Calu3 (cell line): Measurements from ENCODE around the gene GNG8. TPM values are rescaled to one million over a fixed set of nuclear protein-coding genes. Genes with fewer than 3 reads are reported as not detected.
A peak's percentile ranks its signal among the peaks of the same experiment; 100 is the strongest.

Experiments used
- BruUV-seq: library from RNA; stranded (reverse); fragments of 400-500 nt; replicated peaks from 2 replicates; lab custom pipeline; 2021; lab: Mats Ljungman, UMichigan
- CTCF ChIA-PET: fragments of 300-600 bp; sonication (Branson Sonifier 250); formaldehyde crosslinking; loops from one replicate; lab custom pipeline; 2022; ENCODE audit warnings: antibody characterized with exemption; lab: Charles Lee
- DNase-seq: peaks from one replicate; pipeline ENCODE4 v3.0.0; 2022
- H3K27ac Mint-ChIP-seq: one replicate; pipeline ENCODE4 v1.8.0; 2022; ENCODE audit warnings: mixed read lengths; ENCODE audit not compliant: unreplicated experiment
- H3K27me3 Mint-ChIP-seq: one replicate; pipeline ENCODE4 v1.8.0; 2022; ENCODE audit warnings: mixed read lengths; ENCODE audit not compliant: unreplicated experiment
- H3K36me3 Mint-ChIP-seq: one replicate; pipeline ENCODE4 v1.8.0; 2022; ENCODE audit warnings: mild to moderate bottlenecking, moderate library complexity, mixed read lengths; ENCODE audit not compliant: insufficient read depth, unreplicated experiment
- H3K4me1 Mint-ChIP-seq: one replicate; pipeline ENCODE4 v1.8.0; 2022; ENCODE audit warnings: mild to moderate bottlenecking, low read depth, mixed read lengths; ENCODE audit not compliant: unreplicated experiment
- H3K4me3 Mint-ChIP-seq: one replicate; pipeline ENCODE4 v1.8.0; 2022; ENCODE audit warnings: mild to moderate bottlenecking, low read depth, moderate library complexity, mixed read lengths; ENCODE audit not compliant: unreplicated experiment
- H3K9me3 Mint-ChIP-seq: one replicate; pipeline ENCODE4 v1.8.0; 2022; ENCODE audit warnings: low read depth, mixed read lengths; ENCODE audit not compliant: unreplicated experiment
- CTCF ChIP-seq: fragments of 200-600 bp; IDR thresholded peaks from one replicate; pipeline ENCODE4 v1.8.0; 2022; ENCODE audit warnings: antibody characterized with exemption; ENCODE audit not compliant: unreplicated experiment
- intact Hi-C: fragments of 100-400 bp; cut with micrococcal nuclease; formaldehyde crosslinking; loops from one replicate; pipeline ENCODE4 v1.10.0; 2022; ENCODE audit not compliant: unreplicated experiment
- total RNA-seq: library from RNA; stranded (reverse); gene quantifications from 2 replicates; pipeline ENCODE4 v1.2.3, GENCODE V29; 2022

The GNG8 gene
- total RNA-seq, 1 experiment from 2014 or later = not detected

GRCh38 chr19:46602392-46603194 lies 33.4 kb downstream of the GNG8 start:
- H3K9me3 Mint-ChIP-seq = no peaks in the 10 kb centered on the region
- CTCF ChIA-PET = interaction anchor here (0.6 to 3.2 kb wide), 6 partner anchors 9 to 210 kb away, joined by 3 to 21 read pairs (median 4); partner anchors contain the start of gene DACT3
- H3K4me1 Mint-ChIP-seq = peaks cover 23% of the 10 kb centered on the region
- intact Hi-C loops = no loop called here
- TF ChIP-seq CTCF = no peak
- peak overlapping the region; percentile 98 for H3K4me3 Mint-ChIP-seq
- peak overlapping the region; percentile 100 for H3K27ac Mint-ChIP-seq
- H3K36me3 Mint-ChIP-seq = peaks cover 40% of the 10 kb centered on the region
- H3K27me3 Mint-ChIP-seq = no peaks in the 10 kb centered on the region
- BruUV-seq = no TSS peak
- no peak for DNase-seq

GRCh38 chr19:46601318-46602224 lies 34.4 kb downstream of the GNG8 start, which contains the start of gene CALM3:
CALM3 (plus strand) TSS chr19:46601330; CDS start chr19:46601435, 105 bp downstream.
- CTCF ChIA-PET = interaction anchor here (0.6 to 3.2 kb wide), 10 partner anchors 13 to 209 kb away, joined by 3 to 21 read pairs (median 3); partner anchors contain the start of gene DACT3
- peaks cover 23% of the 10 kb centered on the region for H3K4me1 Mint-ChIP-seq
- no peak for DNase-seq

GRCh38 chr19:46600384-46601317 lies 35.4 kb downstream of the GNG8 start:
- intact Hi-C loops = no loop called here
- H3K27me3 Mint-ChIP-seq = no peaks in the 10 kb centered on the region
- TF ChIP-seq CTCF = no peak
- peak overlapping the region; percentile 100 for H3K27ac Mint-ChIP-seq
- H3K4me1 Mint-ChIP-seq = peaks cover 23% of the 10 kb centered on the region
- no peaks in the 10 kb centered on the region for H3K9me3 Mint-ChIP-seq
- CTCF ChIA-PET = interaction anchor here (0.6 to 3.2 kb wide), 9 partner anchors 14 to 130 kb away, joined by 3 to 21 read pairs (median 4); partner anchors contain the start of gene DACT3
- H3K4me3 Mint-ChIP-seq = peak overlapping the region; percentile 98
- BruUV-seq = TSS peak; percentile 90
- peak; percentile 98 for DNase-seq
- H3K36me3 Mint-ChIP-seq = peaks cover 40% of the 10 kb centered on the region

More at GRCh38 chr19:46601318-46602224, 34.4 kb downstream of the GNG8 start, which contains the start of gene CALM3:
- Mint-ChIP-seq H3K9me3 (no peaks in the 10 kb centered on the region), H3K4me3 (peak within 1 kb of the TSS; percentile 98), H3K36me3 (peaks cover 40% of the 10 kb centered on the region), H3K27ac (peak within 1 kb of the TSS; percentile 100), H3K27me3 (no peaks in the 10 kb centered on the region)
- BruUV-seq = no TSS peak
- no peak for TF ChIP-seq CTCF
- intact Hi-C loops = no loop called here
